Breast epithelium (tissue), 3 donors: ENCODE results near the gene BBLN.

Source experiments
- POLR2A ChIP-seq: fragments of 450-650 bp; IDR thresholded peaks from one replicate; pipeline ENCODE4 v1.6.1; 2016; ENCODE audit warnings: antibody characterized with exemption, mild to moderate bottlenecking, moderate library complexity
- POLR2AphosphoS5 ChIP-seq, 3 donors: sonication (generic); formaldehyde crosslinking; IDR thresholded peaks; one replicate each; pipeline ENCODE4 v1.6.1; 2017; ENCODE audit warnings: antibody characterized with exemption in 3 of 3
- TF ChIP-seq, protein P1 (sequence below), 3 donors: fragments of 450-650 bp; IDR thresholded peaks; one replicate each; pipeline ENCODE4 v1.5.1; 2016 to 2017; ENCODE audit warnings: antibody characterized with exemption in 3 of 3, mild to moderate bottlenecking in 3 of 3, moderate library complexity in 3 of 3

- TF ChIP-seq, protein P1, sequence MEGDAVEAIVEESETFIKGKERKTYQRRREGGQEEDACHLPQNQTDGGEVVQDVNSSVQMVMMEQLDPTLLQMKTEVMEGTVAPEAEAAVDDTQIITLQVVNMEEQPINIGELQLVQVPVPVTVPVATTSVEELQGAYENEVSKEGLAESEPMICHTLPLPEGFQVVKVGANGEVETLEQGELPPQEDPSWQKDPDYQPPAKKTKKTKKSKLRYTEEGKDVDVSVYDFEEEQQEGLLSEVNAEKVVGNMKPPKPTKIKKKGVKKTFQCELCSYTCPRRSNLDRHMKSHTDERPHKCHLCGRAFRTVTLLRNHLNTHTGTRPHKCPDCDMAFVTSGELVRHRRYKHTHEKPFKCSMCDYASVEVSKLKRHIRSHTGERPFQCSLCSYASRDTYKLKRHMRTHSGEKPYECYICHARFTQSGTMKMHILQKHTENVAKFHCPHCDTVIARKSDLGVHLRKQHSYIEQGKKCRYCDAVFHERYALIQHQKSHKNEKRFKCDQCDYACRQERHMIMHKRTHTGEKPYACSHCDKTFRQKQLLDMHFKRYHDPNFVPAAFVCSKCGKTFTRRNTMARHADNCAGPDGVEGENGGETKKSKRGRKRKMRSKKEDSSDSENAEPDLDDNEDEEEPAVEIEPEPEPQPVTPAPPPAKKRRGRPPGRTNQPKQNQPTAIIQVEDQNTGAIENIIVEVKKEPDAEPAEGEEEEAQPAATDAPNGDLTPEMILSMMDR (IDR thresholded peaks at IDR 0.05): no peak
- TF ChIP-seq POLR2AphosphoS5 (IDR thresholded peaks at IDR 0.05) (no peak), POLR2A (no peak)
These were observed 15.6 kb upstream of the BBLN start for GRCh38 chr9:128144239-128145181.
